K562 (cell line): ENCODE data around the gene PPL. TPM values are rescaled to one million over a fixed set of nuclear protein-coding genes. Genes with fewer than 3 reads are reported as not detected.

Experiments used
- ATAC-seq: fragments of 200-7000 bp; cut with Tn5 transposase; 3 replicates; pipeline ENCODE4 v1.9.1; 2020; ENCODE audit warnings: moderate library complexity
- BruUV-seq: library from RNA; stranded (reverse); fragments of 400-500 nt; replicated peaks from 2 replicates; lab custom pipeline; 2021; lab: Mats Ljungman, UMichigan
- CTCF ChIA-PET: fragments of 300-600 bp; formaldehyde crosslinking; extraction: SDS; loops from one replicate; lab custom pipeline; 2021; ENCODE audit warnings: low intra/inter-chr PET ratio; lab: Yijun Ruan, JAX
- POLR2A ChIA-PET: fragments of 300-600, 350-650 bp; sonication (Branson Sonifier 250); formaldehyde crosslinking; extraction: SDS; loops from one replicate; lab custom pipeline; 2021; ENCODE audit warnings: antibody characterized with exemption, inconsistent platforms; lab: Yijun Ruan, JAX
- DNase-seq, 4 experiments: peaks; one replicate each; pipeline versions ENCODE4 v3.0.0 to v3.0.0-alpha.2; 2011 to 2018; ENCODE audit warnings: low spot score in 3 of 4, mixed read lengths in 3 of 4; ENCODE audit errors: extremely low read depth in 1 of 4
- FAIRE-seq: peaks from 2 replicates; lab custom pipeline; 2011; peaks lifted over from hg19 to GRCh38; lab: Jason Lieb, UNC
- H2AFZ ChIP-seq: 2 replicates; pipeline ENCODE4 v1.6.0; 2011; ENCODE audit warnings: low read depth, low read length, control low read depth, inconsistent platforms
- H3K27ac ChIP-seq: fragments of 200-600 bp; 3 replicates; pipeline ENCODE4 v1.8.0; 2011; ENCODE audit warnings: low read depth, mild to moderate bottlenecking, control low read depth, inconsistent platforms, low read length, moderate library complexity, mixed read lengths; ENCODE audit errors: extremely low read depth
- H3K27me3 ChIP-seq, 2 experiments: fragments of 300-600 bp in 1 of 2; 2 replicates in 1 of 2; 3 replicates in 1 of 2; pipeline versions ENCODE4 v1.6.0 to v1.8.0; 2011; ENCODE audit warnings: inconsistent platforms in 2 of 2, low read length in 2 of 2, mild to moderate bottlenecking in 1 of 2, mixed read lengths in 1 of 2, moderate library complexity in 1 of 2; ENCODE audit not compliant: control insufficient read depth in 2 of 2, insufficient read depth in 2 of 2
- H3K36me3 ChIP-seq: fragments of 300-600 bp; 3 replicates; pipeline ENCODE4 v1.8.0; 2011; ENCODE audit warnings: mild to moderate bottlenecking, low read length, inconsistent platforms; ENCODE audit not compliant: control insufficient read depth, insufficient read depth
- H3K4me1 ChIP-seq, 2 experiments: fragments of 200-600 bp in 1 of 2; replicated peaks in 1 of 2; 2 replicates in 1 of 2; 3 replicates in 1 of 2; pipeline versions ENCODE4 v1.5.1 to v1.8.0; 2011; ENCODE audit warnings: inconsistent platforms in 2 of 2, low read length in 2 of 2, mild to moderate bottlenecking in 1 of 2, mixed read lengths in 1 of 2, moderate library complexity in 1 of 2; ENCODE audit not compliant: control insufficient read depth in 2 of 2, insufficient read depth in 2 of 2
- H3K4me2 ChIP-seq: 2 replicates; pipeline ENCODE4 v1.6.1; 2011; ENCODE audit warnings: low read length, control low read depth, inconsistent platforms, mixed read lengths; ENCODE audit not compliant: insufficient read depth
- H3K4me3 ChIP-seq: fragments of 200-600 bp; sonication (generic), shearing (Covaris generic); 2 replicates; pipeline ENCODE4 v1.5.1; 2016; ENCODE audit warnings: control low read depth, inconsistent platforms
- H3K79me2 ChIP-seq: fragments of 200-600 bp; 3 replicates; pipeline ENCODE4 v1.8.0; 2011; ENCODE audit warnings: low read length, inconsistent platforms; ENCODE audit not compliant: control insufficient read depth, insufficient read depth
- H3K9ac ChIP-seq, 2 experiments: 2 replicates each; pipeline versions ENCODE4 v1.6.0 to v1.6.1; 2011; ENCODE audit warnings: low read depth in 2 of 2, low read length in 2 of 2, control low read depth in 1 of 2, inconsistent platforms in 1 of 2, mild to moderate bottlenecking in 1 of 2, mixed read lengths in 1 of 2; ENCODE audit not compliant: insufficient read depth in 1 of 2
- H3K9me1 ChIP-seq: one replicate; pipeline ENCODE4 v1.6.0; 2011; ENCODE audit warnings: inconsistent platforms, mild to moderate bottlenecking, low read length, moderate library complexity; ENCODE audit not compliant: control insufficient read depth, insufficient read depth
- H3K9me3 ChIP-seq: replicated peaks from 2 replicates; pipeline ENCODE4 v1.5.1; 2011; ENCODE audit warnings: low read depth, low read length, inconsistent platforms; ENCODE audit not compliant: control insufficient read depth, insufficient read depth
- H4K20me1 ChIP-seq: replicated peaks from 2 replicates; pipeline ENCODE4 v1.6.1; 2011; ENCODE audit warnings: low read length, inconsistent platforms, mixed read lengths; ENCODE audit not compliant: control insufficient read depth, insufficient read depth
- BRF2 ChIP-seq: IDR thresholded peaks from 3 replicates; pipeline ENCODE4 v1.6.1; 2011; ENCODE audit warnings: borderline replicate concordance, mild to moderate bottlenecking; ENCODE audit not compliant: insufficient read length, insufficient read depth
- E2F8 ChIP-seq: fragments of 450-650 bp; IDR thresholded peaks from 2 replicates; pipeline ENCODE4 v1.7.1; 2018; ENCODE audit warnings: mild to moderate bottlenecking, low read depth; ENCODE audit not compliant: partially characterized antibody
- ILF3 ChIP-seq: fragments of 450-650 bp; IDR thresholded peaks from 2 replicates; pipeline ENCODE4 v1.6.1; 2018; ENCODE audit warnings: antibody characterized with exemption, mild to moderate bottlenecking, moderate library complexity, borderline replicate concordance
- MBD1 ChIP-seq: fragments of 250-450 bp; sonication (Bioruptor Pico); IDR thresholded peaks from 2 replicates; pipeline ENCODE4 v1.8.0; 2022; ENCODE audit warnings: inconsistent platforms
- MTA3 ChIP-seq: fragments of 450-650 bp; formaldehyde crosslinking; IDR thresholded peaks from 2 replicates; pipeline ENCODE4 v1.6.1; 2017; ENCODE audit warnings: mild to moderate bottlenecking, borderline replicate concordance
- RHOXF2B ChIP-seq: fragments of 250-450 bp; sonication (Bioruptor Pico); conservative IDR thresholded peaks from 2 replicates; pipeline ENCODE4 v1.5.1; 2021
- RUNX1 ChIP-seq: sonication (generic); IDR thresholded peaks from 2 replicates; pipeline ENCODE4 v1.6.1; 2016; ENCODE audit warnings: antibody characterized with exemption, low read depth
- ZFX ChIP-seq: sonication (generic); formaldehyde crosslinking; IDR thresholded peaks from 2 replicates; pipeline ENCODE4 v1.8.0; 2022; ENCODE audit warnings: mild to moderate bottlenecking, missing genetic modification reagents, moderate library complexity
- ZNF77 ChIP-seq: fragments of 250-450 bp; sonication (Bioruptor Pico); IDR thresholded peaks from 2 replicates; pipeline ENCODE4 v1.5.0; 2020
- WGBS: fragments of 100-300 bp; shearing (Covaris generic); methylation state at CpG from one replicate; pipeline ENCODE4 v1.1.6; 2016; ENCODE audit warnings: low coverage, mixed read lengths; ENCODE audit not compliant: insufficient coverage; ENCODE audit errors: missing lambda C conversion rate; 5-methylcytosine and 5-hydroxymethylcytosine counted together
- in situ Hi-C: fragments of 300-500 bp; cut with MboI; formaldehyde crosslinking; loops from 4 replicates; pipeline ENCODE4 v1.15.0; 2018; ENCODE audit warnings: inconsistent platforms, mixed read lengths
- intact Hi-C: fragments of 100-400 bp; cut with micrococcal nuclease; formaldehyde crosslinking; loops from 2 replicates; pipeline ENCODE4 v1.14.2; 2022
- polyA plus RNA-seq, 8 experiments: library from polyadenylated mRNA; depleted of rRNA in 4 of 8; stranded (reverse) in 5 of 8; unstranded in 3 of 8; fragments of >200 nt; fragmentation: Nextera tagmentation in 2 of 8; fragmentation: Illumina TruSeq in 1 of 8; extraction: Ambion mirVana in 2 of 8; extraction: Trizol in 1 of 8; gene quantifications; 2 replicates each; pipeline versions ENCODE4 v1.2.1 to v1.2.3, GENCODE V29; 2011 to 2014; ENCODE audit warnings: inconsistent platforms in 1 of 8, missing spikeins in 1 of 8
- total RNA-seq, 7 experiments: library from RNA; depleted of rRNA in 6 of 7; stranded (reverse); fragments of >200 nt in 6 of 7; fragmentation: Illumina TruSeq in 2 of 7; extraction: Trizol in 2 of 7; gene quantifications; 2 replicates each; pipeline versions ENCODE4 v1.2.1 to v1.2.3, GENCODE V29; 2011 to 2021; ENCODE audit warnings: low replicate concordance in 1 of 7

The PPL gene
- total and polyA plus RNA-seq, 9 of the 15 experiments (the other 6 are each of a cell fraction or from before 2014, with no cell fraction given) = 0.01 to 0.15 (median 0.07) TPM; not detected in 3

- FAIRE-seq = no peak
- intact Hi-C loops = loop anchor here (10.0 kb wide), 1 partner anchor 51 kb away; no protein-coding TSS in a partner anchor
- Histone ChIP-seq H3K4me1 (peaks cover 0 to 18% of the 10 kb centered on the region in 2 experiments; a peak in 3 of 5 replicates), H3K36me3 (no peaks in the 10 kb centered on the region), H3K79me2 (no peaks in the 10 kb centered on the region), H3K9me1 (no peaks in the 10 kb centered on the region), H3K27me3 (peaks cover 42 to 69% of the 10 kb centered on the region in 2 experiments), H3K4me3 (no peak overlapping the region), H4K20me1 (peaks cover 25% of the 10 kb centered on the region), H2AFZ (no peak overlapping the region), H3K4me2 (no peak overlapping the region), H3K27ac (no peak overlapping the region), H3K9ac (no peak overlapping the region), H3K9me3 (no peaks in the 10 kb centered on the region)
- no TSS peak for BruUV-seq
- ATAC-seq = no peak
- in situ Hi-C loops = no loop called here
- ChIA-PET CTCF (no interaction called here), POLR2A (no interaction called here)
- TF ChIP-seq ILF3 (no peak), ZFX (CRISPR knock-in tag) (no peak)
- 24% methylated on average over 18 of the region's 19 CpGs for WGBS
- no peak for DNase-seq
Measured at GRCh38 chr16:4935241-4935855, 1.6 kb downstream of the PPL start.

GRCh38 chr16:4934591-4934990 lies 2.4 kb downstream of the PPL start:
- H3K4me1 ChIP-seq = peaks cover 0 to 18% of the 10 kb centered on the region in 2 experiments; a peak in 3 of 5 replicates
- no peak overlapping the region for H3K27ac ChIP-seq
- no peak overlapping the region for H3K4me2 ChIP-seq
- intact Hi-C loops (loop anchor here (10.0 kb wide), 1 partner anchor 50 kb away; no protein-coding TSS in a partner anchor), in situ Hi-C loops (no loop called here)
- peaks cover 25% of the 10 kb centered on the region for H4K20me1 ChIP-seq
- WGBS = 10% methylated on average over 6 of the region's 6 CpGs
- POLR2A ChIA-PET = no interaction called here
- no peaks in the 10 kb centered on the region for H3K36me3 ChIP-seq
- H3K9me3 ChIP-seq = no peaks in the 10 kb centered on the region
- FAIRE-seq = no peak
- no peak for ATAC-seq
- CTCF ChIA-PET = no interaction called here
- H3K27me3 ChIP-seq = peaks cover 49 to 76% of the 10 kb centered on the region in 2 experiments
- no peak for TF ChIP-seq BRF2
- no peak for TF ChIP-seq MTA3
- no peak for TF ChIP-seq RUNX1
- no peak for TF ChIP-seq MBD1 (CRISPR knock-in tag)
- no peak for TF ChIP-seq E2F8
- TF ChIP-seq ZNF77 = no peak
- no peak for TF ChIP-seq RHOXF2B (CRISPR knock-in tag)
- TF ChIP-seq, all 486 proteins: peak for 0
- DNase-seq = no peak
- Histone ChIP-seq H3K9me1 (no peaks in the 10 kb centered on the region), H3K9ac (no peak overlapping the region), H3K4me3 (no peak overlapping the region), H2AFZ (no peak overlapping the region), H3K79me2 (no peaks in the 10 kb centered on the region)
- no TSS peak for BruUV-seq
